ENCODE results near the gene GDAP1L1. TPM values are rescaled to one million over a fixed set of nuclear protein-coding genes. Genes with fewer than 3 reads are reported as not detected.

Gene GDAP1L1
- total RNA-seq (ENCODE audit: unreplicated experiment) = 1.7 TPM
- long read RNA-seq = 0 reads

DNA sequence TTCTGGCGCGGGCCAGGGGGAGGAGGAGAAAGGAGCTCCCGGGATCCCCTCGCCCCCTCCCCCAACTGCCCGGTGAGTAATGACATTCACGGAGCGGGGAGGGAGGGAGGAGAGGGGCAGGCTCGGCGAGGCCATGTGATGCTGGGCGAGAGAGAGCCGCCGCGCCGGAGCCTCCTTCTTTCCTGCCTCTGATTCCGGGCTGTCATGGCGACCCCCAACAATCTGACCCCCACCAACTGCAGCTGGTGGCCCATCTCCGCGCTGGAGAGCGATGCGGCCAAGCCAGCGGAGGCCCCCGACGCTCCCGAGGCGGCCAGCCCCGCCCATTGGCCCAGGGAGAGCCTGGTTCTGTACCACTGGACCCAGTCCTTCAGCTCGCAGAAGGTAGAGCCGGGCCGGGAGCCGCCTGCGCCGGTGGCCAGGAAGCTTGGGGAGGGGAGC is at the start of gene GDAP1L1:
Gene GDAP1L1, plus strand, starts transcription at position 178 of the 441 bp plus-strand sequence. Its CDS starts 27 bp downstream, at position 205.
- TF ChIP-seq, protein P1, sequence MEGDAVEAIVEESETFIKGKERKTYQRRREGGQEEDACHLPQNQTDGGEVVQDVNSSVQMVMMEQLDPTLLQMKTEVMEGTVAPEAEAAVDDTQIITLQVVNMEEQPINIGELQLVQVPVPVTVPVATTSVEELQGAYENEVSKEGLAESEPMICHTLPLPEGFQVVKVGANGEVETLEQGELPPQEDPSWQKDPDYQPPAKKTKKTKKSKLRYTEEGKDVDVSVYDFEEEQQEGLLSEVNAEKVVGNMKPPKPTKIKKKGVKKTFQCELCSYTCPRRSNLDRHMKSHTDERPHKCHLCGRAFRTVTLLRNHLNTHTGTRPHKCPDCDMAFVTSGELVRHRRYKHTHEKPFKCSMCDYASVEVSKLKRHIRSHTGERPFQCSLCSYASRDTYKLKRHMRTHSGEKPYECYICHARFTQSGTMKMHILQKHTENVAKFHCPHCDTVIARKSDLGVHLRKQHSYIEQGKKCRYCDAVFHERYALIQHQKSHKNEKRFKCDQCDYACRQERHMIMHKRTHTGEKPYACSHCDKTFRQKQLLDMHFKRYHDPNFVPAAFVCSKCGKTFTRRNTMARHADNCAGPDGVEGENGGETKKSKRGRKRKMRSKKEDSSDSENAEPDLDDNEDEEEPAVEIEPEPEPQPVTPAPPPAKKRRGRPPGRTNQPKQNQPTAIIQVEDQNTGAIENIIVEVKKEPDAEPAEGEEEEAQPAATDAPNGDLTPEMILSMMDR (IDR thresholded peaks at IDR 0.05; ENCODE audit: unreplicated experiment) = no peak
- H3K27ac Mint-ChIP-seq (ENCODE audit: unreplicated experiment) = no peak within 1 kb of the TSS
- no peaks in the 10 kb centered on the region for H3K36me3 Mint-ChIP-seq (ENCODE audit: low read depth, unreplicated experiment)
- peak within 1 kb of the TSS; percentile 44 for H3K4me3 Mint-ChIP-seq (ENCODE audit: unreplicated experiment)
- peak; percentile 22 for DNase-seq (ENCODE audit: low spot score)
- peaks cover 3% of the 10 kb centered on the region for H3K27me3 Mint-ChIP-seq (ENCODE audit: unreplicated experiment)
- no peaks in the 10 kb centered on the region for H3K9me3 Mint-ChIP-seq (ENCODE audit: unreplicated experiment)
- H3K4me1 Mint-ChIP-seq (ENCODE audit: unreplicated experiment) = peaks cover 6% of the 10 kb centered on the region

DNA sequence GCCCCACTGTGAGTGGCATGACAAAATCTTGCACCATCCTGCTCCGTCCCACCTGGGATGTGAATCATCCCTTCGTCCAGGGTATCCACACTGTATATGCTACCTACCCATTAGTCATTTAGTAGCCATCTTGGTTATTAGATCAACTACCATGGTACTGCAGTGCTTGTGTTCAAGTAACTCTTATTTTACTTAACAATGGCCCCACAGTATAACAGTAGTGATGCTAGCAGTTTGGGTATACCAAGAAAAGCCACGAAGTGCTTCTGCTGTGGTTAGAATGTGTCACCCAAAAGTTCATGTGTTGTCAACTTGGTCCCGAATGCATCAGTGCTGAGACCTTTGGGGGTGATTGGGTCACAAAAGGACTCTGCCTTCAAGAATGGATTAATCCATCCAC is 48.2 kb upstream of the GDAP1L1 start:
- peaks cover 3% of the 10 kb centered on the region for H3K4me1 Mint-ChIP-seq (ENCODE audit: unreplicated experiment)
- no peaks in the 10 kb centered on the region for H3K9me3 Mint-ChIP-seq (ENCODE audit: unreplicated experiment)
- DNase-seq (ENCODE audit: low spot score) = no peak
- H3K27me3 Mint-ChIP-seq (ENCODE audit: unreplicated experiment) = no peaks in the 10 kb centered on the region
- H3K27ac Mint-ChIP-seq (ENCODE audit: unreplicated experiment) = no peak overlapping the region
- no peak overlapping the region for H3K4me3 Mint-ChIP-seq (ENCODE audit: unreplicated experiment)
- H3K36me3 Mint-ChIP-seq (ENCODE audit: low read depth, unreplicated experiment) = peaks cover 28% of the 10 kb centered on the region
- TF ChIP-seq, protein P1 (IDR thresholded peaks at IDR 0.05; ENCODE audit: unreplicated experiment) = no peak

DNA sequence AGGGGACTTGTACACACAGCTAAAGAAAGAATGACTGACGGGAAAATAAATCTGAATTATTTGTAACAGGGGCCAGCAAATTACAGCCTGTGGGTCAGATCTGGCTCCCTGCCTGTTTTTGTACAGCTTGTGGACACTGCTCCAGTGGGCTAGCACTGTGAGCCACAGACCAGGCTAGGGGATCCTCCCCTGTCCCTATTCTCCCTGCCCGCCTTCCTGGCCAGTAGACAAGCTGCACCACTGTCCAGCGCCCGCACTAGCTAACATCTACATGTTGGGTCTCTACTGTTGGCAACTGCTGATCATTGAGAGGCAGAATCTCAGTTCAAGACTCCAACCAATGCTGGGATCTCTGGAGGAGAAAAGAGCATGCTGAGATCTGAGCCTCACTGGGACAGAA is 47.2 kb upstream of the GDAP1L1 start:
- Mint-ChIP-seq H3K9me3 (ENCODE audit: unreplicated experiment) (no peaks in the 10 kb centered on the region), H3K36me3 (ENCODE audit: low read depth, unreplicated experiment) (peaks cover 28% of the 10 kb centered on the region), H3K4me1 (ENCODE audit: unreplicated experiment) (peaks cover 3% of the 10 kb centered on the region), H3K27me3 (ENCODE audit: unreplicated experiment) (no peaks in the 10 kb centered on the region), H3K4me3 (ENCODE audit: unreplicated experiment) (peak overlapping the region; percentile 44), H3K27ac (ENCODE audit: unreplicated experiment) (no peak overlapping the region)
- TF ChIP-seq, protein P1 (IDR thresholded peaks at IDR 0.05; ENCODE audit: unreplicated experiment) = no peak
- DNase-seq (ENCODE audit: low spot score) = no peak

DNA sequence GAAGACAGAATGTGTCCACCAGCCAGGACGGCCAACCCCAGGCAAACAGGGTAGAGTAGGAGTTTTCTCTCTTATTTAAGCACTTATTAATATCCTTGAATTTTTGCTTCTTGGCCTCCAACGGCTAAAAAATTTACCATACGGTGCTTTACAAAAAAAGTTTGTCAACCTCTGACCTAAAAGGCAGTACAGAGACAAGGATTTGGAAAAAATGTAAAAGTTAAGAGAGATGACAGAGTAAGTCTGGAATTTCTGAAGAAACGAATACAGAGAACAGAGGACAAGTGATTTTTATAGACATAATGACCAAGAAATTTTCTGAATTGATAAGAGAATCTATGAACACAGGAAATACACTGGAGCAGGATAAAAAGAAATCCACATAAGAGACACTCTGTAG is 46.7 kb upstream of the GDAP1L1 start:
- H3K4me1 Mint-ChIP-seq (ENCODE audit: unreplicated experiment) = peaks cover 3% of the 10 kb centered on the region
- TF ChIP-seq, protein P1 (IDR thresholded peaks at IDR 0.05; ENCODE audit: unreplicated experiment) = no peak
- H3K27ac Mint-ChIP-seq (ENCODE audit: unreplicated experiment) = no peak overlapping the region
- no peaks in the 10 kb centered on the region for H3K9me3 Mint-ChIP-seq (ENCODE audit: unreplicated experiment)
- no peak for DNase-seq (ENCODE audit: low spot score)
- peaks cover 28% of the 10 kb centered on the region for H3K36me3 Mint-ChIP-seq (ENCODE audit: low read depth, unreplicated experiment)
- H3K4me3 Mint-ChIP-seq (ENCODE audit: unreplicated experiment) = no peak overlapping the region
- no peaks in the 10 kb centered on the region for H3K27me3 Mint-ChIP-seq (ENCODE audit: unreplicated experiment)

DNA sequence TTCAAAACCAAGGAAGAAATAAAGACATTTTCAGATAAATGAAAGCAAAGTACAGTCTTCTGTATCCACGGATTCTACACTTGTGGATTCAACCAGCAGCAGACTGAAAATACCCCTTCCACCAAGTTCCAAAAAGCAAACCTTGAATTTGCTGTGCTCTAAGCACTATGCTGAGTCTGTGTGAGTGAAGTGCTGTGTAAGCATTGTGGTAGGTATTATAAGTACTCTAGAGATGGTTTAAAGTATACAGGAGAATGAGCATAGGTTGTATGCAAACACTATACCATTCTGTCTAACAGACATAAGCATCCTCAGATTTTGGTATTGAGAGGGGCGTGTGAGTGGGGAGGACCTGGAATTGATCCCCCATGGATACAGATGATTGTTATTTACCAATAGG is 46.1 kb upstream of the GDAP1L1 start:
- TF ChIP-seq, protein P1 (IDR thresholded peaks at IDR 0.05; ENCODE audit: unreplicated experiment) = no peak
- no peak overlapping the region for H3K4me3 Mint-ChIP-seq (ENCODE audit: unreplicated experiment)
- peaks cover 29% of the 10 kb centered on the region for H3K36me3 Mint-ChIP-seq (ENCODE audit: low read depth, unreplicated experiment)
- H3K4me1 Mint-ChIP-seq (ENCODE audit: unreplicated experiment) = peaks cover 3% of the 10 kb centered on the region
- H3K27me3 Mint-ChIP-seq (ENCODE audit: unreplicated experiment) = no peaks in the 10 kb centered on the region
- H3K27ac Mint-ChIP-seq (ENCODE audit: unreplicated experiment) = no peak overlapping the region
- no peak for DNase-seq (ENCODE audit: low spot score)
- H3K9me3 Mint-ChIP-seq (ENCODE audit: unreplicated experiment) = no peaks in the 10 kb centered on the region

Data from endothelial cell (in vitro differentiated cells).